PC-3 (cell line): ENCODE measurements around the gene ANKS6. TPM values are rescaled to one million over a fixed set of nuclear protein-coding genes. Genes with fewer than 3 reads are reported as not detected.
A peak's percentile ranks its signal among the peaks of the same experiment; 100 is the strongest.

Source experiments
- ATAC-seq: fragments of 200-7000 bp; cut with Tn5 transposase; 2 replicates; pipeline ENCODE4 v1.9.1; 2020; ENCODE audit warnings: mild to moderate bottlenecking, moderate library complexity
- BruUV-seq: library from RNA; stranded (reverse); fragments of 400-500 nt; replicated peaks from 2 replicates; lab custom pipeline; 2021; lab: Mats Ljungman, UMichigan
- CTCF ChIA-PET: fragments of 300-600 bp; sonication (Branson Sonifier 250); formaldehyde crosslinking; loops from one replicate; lab custom pipeline; 2022; ENCODE audit warnings: antibody characterized with exemption; lab: Charles Lee
- POLR2A ChIA-PET: fragments of 300-600 bp; sonication (Branson Sonifier 250); formaldehyde crosslinking; loops from one replicate; lab custom pipeline; 2022; ENCODE audit warnings: antibody characterized with exemption; ENCODE audit not compliant: unreplicated experiment; lab: Charles Lee
- DNase-seq: peaks from one replicate; pipeline ENCODE4 v3.0.0-alpha.2; 2015
- H2AFZ ChIP-seq: fragments of 300-600 bp; sonication (generic); 2 replicates; pipeline ENCODE4 v1.6.0; 2016; ENCODE audit warnings: antibody characterized with exemption, low read length
- H3F3A ChIP-seq: fragments of 300-600 bp; sonication (generic); one replicate; pipeline ENCODE4 v1.6.0; 2017; ENCODE audit warnings: antibody characterized with exemption, low read length, control low read depth, mild to moderate bottlenecking; ENCODE audit not compliant: unreplicated experiment
- H3K27ac ChIP-seq: fragments of 300-600 bp; sonication (generic); 2 replicates; pipeline ENCODE4 v1.5.1; 2016; ENCODE audit warnings: mild to moderate bottlenecking, low read length
- H3K27me3 ChIP-seq: fragments of 300-600 bp; sonication (generic); 2 replicates; pipeline ENCODE4 v1.6.1; 2016; ENCODE audit warnings: low read length, mixed read lengths
- H3K36me3 ChIP-seq: fragments of 300-600 bp; sonication (generic); 2 replicates; pipeline ENCODE4 v1.6.1; 2016; ENCODE audit warnings: low read depth, mixed run types, low read length, mixed read lengths
- H3K4me1 ChIP-seq: fragments of 300-600 bp; sonication (generic); 2 replicates; pipeline ENCODE4 v1.5.1; 2016; ENCODE audit warnings: low read length; ENCODE audit not compliant: insufficient read depth
- H3K4me2 ChIP-seq: fragments of 300-600 bp; sonication (generic); 2 replicates; pipeline ENCODE4 v1.6.0; 2016; ENCODE audit warnings: low read length
- H3K4me3 ChIP-seq: fragments of 300-600 bp; sonication (generic); 2 replicates; pipeline ENCODE4 v1.5.1; 2016; ENCODE audit warnings: mild to moderate bottlenecking, low read length, mixed read lengths
- H3K79me2 ChIP-seq: fragments of 300-600 bp; sonication (generic); 2 replicates; pipeline ENCODE4 v1.6.1; 2017; ENCODE audit warnings: low read length, mixed read lengths
- H3K9ac ChIP-seq: fragments of 300-600 bp; sonication (generic); 2 replicates; pipeline ENCODE4 v1.6.0; 2016; ENCODE audit warnings: mild to moderate bottlenecking, low read length
- H3K9me2 ChIP-seq: fragments of 300-600 bp; sonication (generic); replicated peaks from 2 replicates; pipeline ENCODE4 v1.6.1; 2016; ENCODE audit warnings: mixed run types, low read length, mixed read lengths
- H3K9me3 ChIP-seq: fragments of 300-600 bp; sonication (generic); 2 replicates; pipeline ENCODE4 v1.6.1; 2016; ENCODE audit warnings: low read length, mixed read lengths
- H4K20me1 ChIP-seq: fragments of 300-600 bp; sonication (generic); 2 replicates; pipeline ENCODE4 v1.6.1; 2016; ENCODE audit warnings: low read length, mixed read lengths
- EZH2 ChIP-seq: fragments of 300-600 bp; sonication (generic); IDR thresholded peaks from one replicate; pipeline ENCODE4 v1.6.1; 2017; ENCODE audit warnings: antibody characterized with exemption, mild to moderate bottlenecking, low read length; ENCODE audit not compliant: unreplicated experiment
- EZH2phosphoT487 ChIP-seq: fragments of 300-600 bp; sonication (generic); IDR thresholded peaks from 2 replicates; pipeline ENCODE4 v1.6.1; 2018; ENCODE audit warnings: mild to moderate bottlenecking, antibody characterized with exemption, low read length, borderline replicate concordance
- intact Hi-C: fragments of 100-400 bp; cut with micrococcal nuclease; formaldehyde crosslinking; loops from 2 replicates; pipeline ENCODE4 v1.9.0; 2023
- total RNA-seq: library from RNA; depleted of rRNA; stranded (reverse); fragments of >200 nt; gene quantifications from 2 replicates; pipeline ENCODE4 v1.2.3, GENCODE V29; 2014
- TF ChIP-seq, protein P1 (sequence below): fragments of 300-600 bp; sonication (generic); conservative IDR thresholded peaks from 2 replicates; pipeline ENCODE4 v1.5.1; 2017; ENCODE audit warnings: antibody characterized with exemption, low read depth, mild to moderate bottlenecking, low read length

Gene ANKS6
- total RNA-seq, 1 experiment from 2014 or later = 39.7 TPM

- Histone ChIP-seq H3K4me2 (peak overlapping the region; percentile 91), H3K9me3 (no peaks in the 10 kb centered on the region), H3K27me3 (peaks cover 30% of the 10 kb centered on the region), H3K9me2 (no peaks in the 10 kb centered on the region), H3K27ac (no peak overlapping the region), H3K4me3 (peak overlapping the region; percentile 60; the same call in 1 of the 2 replicates), H4K20me1 (no peaks in the 10 kb centered on the region), H2AFZ (no peak overlapping the region), H3F3A (no peaks in the 10 kb centered on the region), H3K79me2 (no peaks in the 10 kb centered on the region), H3K4me1 (no peaks in the 10 kb centered on the region), H3K36me3 (no peaks in the 10 kb centered on the region), H3K9ac (no peak overlapping the region)
- no peak for ATAC-seq
- no TSS peak for BruUV-seq
- intact Hi-C loops = loop anchor here (5.0 to 10.0 kb wide), 2 partner anchors 51 to 154 kb away; no protein-coding TSS in a partner anchor
- POLR2A ChIA-PET = no interaction called here
- DNase-seq = no peak
- TF ChIP-seq EZH2 (no peak), EZH2phosphoT487 (no peak)
- TF ChIP-seq, protein P1, sequence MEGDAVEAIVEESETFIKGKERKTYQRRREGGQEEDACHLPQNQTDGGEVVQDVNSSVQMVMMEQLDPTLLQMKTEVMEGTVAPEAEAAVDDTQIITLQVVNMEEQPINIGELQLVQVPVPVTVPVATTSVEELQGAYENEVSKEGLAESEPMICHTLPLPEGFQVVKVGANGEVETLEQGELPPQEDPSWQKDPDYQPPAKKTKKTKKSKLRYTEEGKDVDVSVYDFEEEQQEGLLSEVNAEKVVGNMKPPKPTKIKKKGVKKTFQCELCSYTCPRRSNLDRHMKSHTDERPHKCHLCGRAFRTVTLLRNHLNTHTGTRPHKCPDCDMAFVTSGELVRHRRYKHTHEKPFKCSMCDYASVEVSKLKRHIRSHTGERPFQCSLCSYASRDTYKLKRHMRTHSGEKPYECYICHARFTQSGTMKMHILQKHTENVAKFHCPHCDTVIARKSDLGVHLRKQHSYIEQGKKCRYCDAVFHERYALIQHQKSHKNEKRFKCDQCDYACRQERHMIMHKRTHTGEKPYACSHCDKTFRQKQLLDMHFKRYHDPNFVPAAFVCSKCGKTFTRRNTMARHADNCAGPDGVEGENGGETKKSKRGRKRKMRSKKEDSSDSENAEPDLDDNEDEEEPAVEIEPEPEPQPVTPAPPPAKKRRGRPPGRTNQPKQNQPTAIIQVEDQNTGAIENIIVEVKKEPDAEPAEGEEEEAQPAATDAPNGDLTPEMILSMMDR = no peak
- CTCF ChIA-PET = no interaction called here
Observed at GRCh38 chr9:98708103-98708932, 88.0 kb downstream of the ANKS6 start.

DNA sequence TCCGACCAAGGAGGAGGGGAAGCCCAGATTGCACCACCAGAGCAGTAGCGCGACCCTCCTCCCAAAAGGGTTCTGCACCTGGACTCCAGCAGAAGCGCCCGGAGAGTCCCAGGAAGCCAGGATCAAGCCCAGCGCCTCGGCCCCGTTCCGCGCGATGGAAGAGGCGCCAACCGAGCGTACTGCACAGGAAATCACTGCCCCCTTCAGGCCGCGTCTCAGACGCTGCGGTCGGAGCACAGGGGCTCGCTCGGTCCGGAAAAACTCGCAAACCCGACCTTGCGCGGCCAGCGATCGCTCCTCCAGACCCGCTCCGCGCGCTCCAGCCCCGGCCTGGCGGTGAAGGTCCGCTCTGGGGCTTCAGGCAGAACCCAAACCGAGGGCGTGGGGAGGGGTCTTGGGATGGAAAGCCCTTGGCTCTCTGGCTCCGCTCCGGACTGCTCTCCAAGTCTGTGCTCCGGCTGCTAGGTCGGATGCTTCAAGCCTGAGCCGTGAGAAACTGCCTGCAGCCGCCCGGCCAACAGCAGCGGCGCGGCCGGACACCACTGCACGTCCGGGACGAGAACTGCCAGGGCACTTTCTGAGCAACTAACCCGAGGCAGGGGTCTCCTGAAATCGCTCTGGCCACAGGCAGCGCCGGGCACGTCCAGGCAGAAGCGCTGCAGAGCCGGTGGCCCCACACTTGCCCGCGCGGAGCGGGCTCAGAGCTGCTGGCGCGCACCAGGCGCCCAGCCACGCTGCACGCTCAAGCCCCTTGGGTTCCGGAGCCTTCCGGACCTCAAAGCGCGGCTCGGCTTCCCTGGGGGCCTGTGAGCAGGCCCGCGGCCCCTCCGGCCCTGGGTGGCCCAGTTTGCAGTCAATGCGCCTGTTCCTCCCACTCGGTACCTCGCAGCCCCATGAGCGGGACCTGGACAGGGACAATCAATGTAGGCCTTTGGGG, 88.9 kb downstream of the ANKS6 start:
- peak overlapping the region; percentile 60 for H3K4me3 ChIP-seq
- no peak overlapping the region for H3K9ac ChIP-seq
- no peaks in the 10 kb centered on the region for H4K20me1 ChIP-seq
- no peaks in the 10 kb centered on the region for H3K9me3 ChIP-seq
- TF ChIP-seq EZH2phosphoT487 (no peak), EZH2 (no peak)
- TF ChIP-seq, protein P1 = peak; percentile 58
- peak overlapping the region; percentile 91 for H3K4me2 ChIP-seq
- H2AFZ ChIP-seq = peak overlapping the region; percentile 73
- ChIA-PET CTCF (no interaction called here), POLR2A (no interaction called here)
- no TSS peak for BruUV-seq
- intact Hi-C loops = loop anchor here (1.0 to 10.0 kb wide), 3 partner anchors 50 to 392 kb away; no protein-coding TSS in a partner anchor
- H3F3A ChIP-seq = no peaks in the 10 kb centered on the region
- no peaks in the 10 kb centered on the region for H3K36me3 ChIP-seq
- no peaks in the 10 kb centered on the region for H3K9me2 ChIP-seq
- peak; percentile 85 for ATAC-seq
- no peak overlapping the region for H3K27ac ChIP-seq
- peak; percentile 61 for DNase-seq
- H3K4me1 ChIP-seq = no peaks in the 10 kb centered on the region
- H3K27me3 ChIP-seq = peaks cover 30% of the 10 kb centered on the region
- no peaks in the 10 kb centered on the region for H3K79me2 ChIP-seq
